ENCODE results near the gene AVP. TPM values are rescaled to one million over a fixed set of nuclear protein-coding genes. Genes with fewer than 3 reads are reported as not detected.

Gene AVP
- total and polyA plus RNA-seq, 2 of the 13 experiments (the other 11 are each of a cell fraction or from before 2014, with no cell fraction given), result 0.12 TPM; not detected in 1

DNA sequence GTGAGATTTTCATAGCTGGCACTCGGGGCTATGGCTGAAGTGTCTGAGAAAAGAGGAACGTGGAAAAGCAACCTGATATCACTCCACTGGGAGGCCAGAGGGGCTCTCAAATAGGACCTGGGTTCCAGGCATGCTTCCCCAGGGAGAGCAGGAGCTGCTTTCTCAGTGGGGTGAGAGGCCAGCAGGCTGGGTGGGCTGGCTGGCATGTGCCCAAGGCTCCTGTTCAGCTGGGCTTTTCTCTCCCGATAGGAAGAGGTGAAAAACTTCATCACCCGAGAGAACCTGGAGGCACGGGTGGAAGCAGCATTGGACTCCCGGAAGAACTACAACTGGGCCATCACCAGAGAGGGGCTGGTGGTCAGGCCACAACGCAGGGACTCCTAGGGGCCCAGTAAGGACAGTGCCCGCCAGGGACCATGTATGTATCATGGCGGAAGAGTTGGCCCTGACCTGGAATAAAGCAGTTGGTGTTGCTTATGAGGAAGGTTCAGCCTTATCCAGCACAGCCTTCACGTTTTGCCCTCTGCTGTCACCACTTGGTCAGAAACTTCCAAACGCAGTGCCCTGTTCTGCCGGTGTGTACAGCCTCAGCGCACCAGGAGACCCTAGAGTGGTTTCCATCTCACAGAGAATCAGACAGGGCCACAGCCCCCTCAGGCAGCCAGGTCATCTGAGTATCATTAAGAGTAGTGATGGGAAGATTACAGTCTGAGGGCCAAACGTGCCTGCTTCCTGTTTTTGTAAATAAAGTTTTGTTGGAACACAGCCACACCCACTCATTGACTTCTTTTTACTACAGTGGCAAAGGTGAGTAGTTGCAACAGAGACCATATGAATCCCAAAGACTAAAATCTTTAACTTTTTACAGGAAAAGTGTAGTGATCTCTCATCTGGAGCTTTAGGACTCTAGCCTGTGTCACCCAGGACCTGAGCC is 36.8 kb downstream of the AVP start:
- CTCF ChIA-PET (ENCODE audit: low intra/inter-chr PET ratio, low total read pairs), result interaction anchor here (0.6 kb wide), 1 partner anchor 12 kb away, joined by 3 read pairs; no protein-coding TSS in a partner anchor
- in situ Hi-C loops (cut with HindIII; ENCODE audit: extremely low pct_ligation_motif_present, low pct_unique_long_range_greater_than_20kb), result no loop called here
- whole genome bisulfite sequencing (ENCODE audit: low lambda C conversion rate), result 92% methylated on average over 14 of the region's 14 CpGs
- H3K9ac ChIP-seq (ENCODE audit: insufficient read depth, low read depth, low read length), result peak overlapping the region; percentile 89
- H3K4me3 ChIP-seq (replicated peaks in 1 of 3; ENCODE audit: insufficient read depth in 1 of 3, low read depth in 2 of 3, low read length in 3 of 3), result peak overlapping the region in 2 of 3 experiments; percentile 95 to 97; a peak in 3 of 6 replicates
- H3K79me2 ChIP-seq (ENCODE audit: insufficient read depth, low read length), result peaks cover 18% of the 10 kb centered on the region
- H3K4me1 ChIP-seq (ENCODE audit: insufficient read depth, low read length), result peaks cover 44% of the 10 kb centered on the region
- H3K4me2 ChIP-seq (ENCODE audit: low read depth, low read length), result peak overlapping the region; percentile 99
- ATAC-seq, result no peak
- POLR2A ChIA-PET, result no interaction called here
- H2AFZ ChIP-seq (ENCODE audit: low read length), result no peak overlapping the region
- no peak for DNase-seq (ENCODE audit: low spot score)
- BruUV-seq (replicated peaks), result TSS peak; percentile 41
- H3K36me3 ChIP-seq (replicated peaks in 1 of 2; ENCODE audit: control insufficient read depth in 1 of 2, insufficient read depth in 2 of 2, low read length in 2 of 2), result peaks cover 18 to 29% of the 10 kb centered on the region in 2 experiments
- H3K9me3 ChIP-seq (ENCODE audit: low read length), result no peaks in the 10 kb centered on the region
- no peaks in the 10 kb centered on the region for H4K20me1 ChIP-seq (ENCODE audit: insufficient read depth, low read length)
- no peaks in the 10 kb centered on the region; a peak in 1 of 5 replicates for H3K27me3 ChIP-seq (ENCODE audit: control insufficient read depth in 1 of 2, insufficient read depth in 2 of 2, low read length in 2 of 2)
- FAIRE-seq, result no peak
- no peak overlapping the region for H3K27ac ChIP-seq (ENCODE audit: extremely low read length, insufficient read depth, low read length)
- intact Hi-C loops (cut with micrococcal nuclease; ENCODE audit: unreplicated experiment), result loop anchor here (10.0 kb wide), 1 partner anchor 133 kb away; no protein-coding TSS in a partner anchor
- TF ChIP-seq, protein P1, sequence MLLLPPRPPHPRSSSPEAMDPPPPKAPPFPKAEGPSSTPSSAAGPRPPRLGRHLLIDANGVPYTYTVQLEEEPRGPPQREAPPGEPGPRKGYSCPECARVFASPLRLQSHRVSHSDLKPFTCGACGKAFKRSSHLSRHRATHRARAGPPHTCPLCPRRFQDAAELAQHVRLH (CRISPR knock-in tag; IDR thresholded peaks at IDR 0.05; ENCODE audit: borderline replicate concordance, low read depth), result no peak
- TF ChIP-seq, protein P2, sequence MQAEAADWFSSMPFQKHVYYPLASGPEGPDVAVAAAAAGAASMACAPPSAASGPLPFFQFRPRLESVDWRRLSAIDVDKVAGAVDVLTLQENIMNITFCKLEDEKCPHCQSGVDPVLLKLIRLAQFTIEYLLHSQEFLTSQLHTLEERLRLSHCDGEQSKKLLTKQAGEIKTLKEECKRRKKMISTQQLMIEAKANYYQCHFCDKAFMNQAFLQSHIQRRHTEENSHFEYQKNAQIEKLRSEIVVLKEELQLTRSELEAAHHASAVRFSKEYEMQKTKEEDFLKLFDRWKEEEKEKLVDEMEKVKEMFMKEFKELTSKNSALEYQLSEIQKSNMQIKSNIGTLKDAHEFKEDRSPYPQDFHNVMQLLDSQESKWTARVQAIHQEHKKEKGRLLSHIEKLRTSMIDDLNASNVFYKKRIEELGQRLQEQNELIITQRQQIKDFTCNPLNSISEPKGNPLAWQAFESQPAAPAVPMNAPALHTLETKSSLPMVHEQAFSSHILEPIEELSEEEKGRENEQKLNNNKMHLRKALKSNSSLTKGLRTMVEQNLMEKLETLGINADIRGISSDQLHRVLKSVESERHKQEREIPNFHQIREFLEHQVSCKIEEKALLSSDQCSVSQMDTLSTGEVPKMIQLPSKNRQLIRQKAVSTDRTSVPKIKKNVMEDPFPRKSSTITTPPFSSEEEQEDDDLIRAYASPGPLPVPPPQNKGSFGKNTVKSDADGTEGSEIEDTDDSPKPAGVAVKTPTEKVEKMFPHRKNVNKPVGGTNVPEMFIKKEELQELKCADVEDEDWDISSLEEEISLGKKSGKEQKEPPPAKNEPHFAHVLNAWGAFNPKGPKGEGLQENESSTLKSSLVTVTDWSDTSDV (CRISPR knock-in tag; IDR thresholded peaks at IDR 0.05), result 0 out of 2 replicates have a peak, but pooled peaks have one; percentile 50
- TF ChIP-seq, protein P3, sequence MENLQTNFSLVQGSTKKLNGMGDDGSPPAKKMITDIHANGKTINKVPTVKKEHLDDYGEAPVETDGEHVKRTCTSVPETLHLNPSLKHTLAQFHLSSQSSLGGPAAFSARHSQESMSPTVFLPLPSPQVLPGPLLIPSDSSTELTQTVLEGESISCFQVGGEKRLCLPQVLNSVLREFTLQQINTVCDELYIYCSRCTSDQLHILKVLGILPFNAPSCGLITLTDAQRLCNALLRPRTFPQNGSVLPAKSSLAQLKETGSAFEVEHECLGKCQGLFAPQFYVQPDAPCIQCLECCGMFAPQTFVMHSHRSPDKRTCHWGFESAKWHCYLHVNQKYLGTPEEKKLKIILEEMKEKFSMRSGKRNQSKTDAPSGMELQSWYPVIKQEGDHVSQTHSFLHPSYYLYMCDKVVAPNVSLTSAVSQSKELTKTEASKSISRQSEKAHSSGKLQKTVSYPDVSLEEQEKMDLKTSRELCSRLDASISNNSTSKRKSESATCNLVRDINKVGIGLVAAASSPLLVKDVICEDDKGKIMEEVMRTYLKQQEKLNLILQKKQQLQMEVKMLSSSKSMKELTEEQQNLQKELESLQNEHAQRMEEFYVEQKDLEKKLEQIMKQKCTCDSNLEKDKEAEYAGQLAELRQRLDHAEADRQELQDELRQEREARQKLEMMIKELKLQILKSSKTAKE (CRISPR knock-in tag; IDR thresholded peaks at IDR 0.05; ENCODE audit: borderline replicate concordance), result no peak
- TF ChIP-seq, protein P4, sequence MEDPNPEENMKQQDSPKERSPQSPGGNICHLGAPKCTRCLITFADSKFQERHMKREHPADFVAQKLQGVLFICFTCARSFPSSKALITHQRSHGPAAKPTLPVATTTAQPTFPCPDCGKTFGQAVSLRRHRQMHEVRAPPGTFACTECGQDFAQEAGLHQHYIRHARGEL (CRISPR knock-in tag; IDR thresholded peaks at IDR 0.05), result no peak
- TF ChIP-seq ZBTB38 (CRISPR knock-in tag; IDR thresholded peaks at IDR 0.05), result peak; percentile 56; the same call in 1 of the 2 replicates
- TF ChIP-seq SETDB1 (CRISPR knock-in tag; IDR thresholded peaks at IDR 0.05; ENCODE audit: borderline replicate concordance), result no peak
- no peak for TF ChIP-seq ZNF451 (CRISPR knock-in tag; IDR thresholded peaks at IDR 0.05)
- TF ChIP-seq, protein P5, sequence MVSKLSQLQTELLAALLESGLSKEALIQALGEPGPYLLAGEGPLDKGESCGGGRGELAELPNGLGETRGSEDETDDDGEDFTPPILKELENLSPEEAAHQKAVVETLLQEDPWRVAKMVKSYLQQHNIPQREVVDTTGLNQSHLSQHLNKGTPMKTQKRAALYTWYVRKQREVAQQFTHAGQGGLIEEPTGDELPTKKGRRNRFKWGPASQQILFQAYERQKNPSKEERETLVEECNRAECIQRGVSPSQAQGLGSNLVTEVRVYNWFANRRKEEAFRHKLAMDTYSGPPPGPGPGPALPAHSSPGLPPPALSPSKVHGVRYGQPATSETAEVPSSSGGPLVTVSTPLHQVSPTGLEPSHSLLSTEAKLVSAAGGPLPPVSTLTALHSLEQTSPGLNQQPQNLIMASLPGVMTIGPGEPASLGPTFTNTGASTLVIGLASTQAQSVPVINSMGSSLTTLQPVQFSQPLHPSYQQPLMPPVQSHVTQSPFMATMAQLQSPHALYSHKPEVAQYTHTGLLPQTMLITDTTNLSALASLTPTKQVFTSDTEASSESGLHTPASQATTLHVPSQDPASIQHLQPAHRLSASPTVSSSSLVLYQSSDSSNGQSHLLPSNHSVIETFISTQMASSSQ (IDR thresholded peaks at IDR 0.05; ENCODE audit: low read depth), result no peak
- TF ChIP-seq, protein P5 (CRISPR knock-in tag; IDR thresholded peaks at IDR 0.05; ENCODE audit: borderline replicate concordance), result no peak
- TF ChIP-seq RBM22 (optimal IDR thresholded peaks at IDR 0.05; ENCODE audit: low read length), result peak; percentile 19
- no peak for TF ChIP-seq GABPA (IDR thresholded peaks at IDR 0.05; ENCODE audit: low read depth, low read length)
- no peak for TF ChIP-seq GABPA (CRISPR knock-in tag; IDR thresholded peaks at IDR 0.05; ENCODE audit: low read depth)
- TF ChIP-seq ZNF234 (CRISPR knock-in tag; conservative IDR thresholded peaks at IDR 0.05), result no peak

All from HepG2 (cell line).